HG02884 (cell line): ENCODE data around the gene S100A8.
"Not testable (repeated sequence)": the region's sequence is repeated elsewhere in the genome, so short reads cannot be mapped to it uniquely, and the experiment has no call there.

Source experiments
- ATAC-seq: cut with Tn5 transposase; IDR thresholded peaks from one replicate; pipeline ENCODE4 v1.9.1; 2021; ENCODE audit warnings: mild to moderate bottlenecking, moderate library complexity; ENCODE audit not compliant: unreplicated experiment

Gene S100A8

GRCh38 chr1:153417136-153417888 is 26.4 kb upstream of the S100A8 start:
- ATAC-seq, result no peak

- ATAC-seq, result no peak
Observed at GRCh38 chr1:153415850-153416570, 25.1 kb upstream of the S100A8 start, which contains the start of gene S100A7A. Gene S100A7A (plus strand): TSS chr1:153416520. CDS start chr1:153418083, 1,563 bp downstream.

- ATAC-seq, result not testable (repeated sequence)
Observed at GRCh38 chr1:153413961-153414360, 23.1 kb upstream of the S100A8 start.

GRCh38 chr1:153407274-153407673 is 16.4 kb upstream of the S100A8 start:
- not testable (repeated sequence) for ATAC-seq

GRCh38 chr1:153405825-153406599 is 15.1 kb upstream of the S100A8 start:
- not testable (repeated sequence) for ATAC-seq

- no peak for ATAC-seq
Observed at GRCh38 chr1:153404768-153405167, 13.9 kb upstream of the S100A8 start.

- no peak for ATAC-seq
Observed at GRCh38 chr1:153404086-153404635, 13.3 kb upstream of the S100A8 start.

GRCh38 chr1:153403421-153404085 is 12.7 kb upstream of the S100A8 start:
- no peak for ATAC-seq

GRCh38 chr1:153402226-153402625 is 11.4 kb upstream of the S100A8 start:
- ATAC-seq, result no peak

- no peak for ATAC-seq
Observed at GRCh38 chr1:153401461-153401860, 10.6 kb upstream of the S100A8 start.

GRCh38 chr1:153400244-153400643 is 9.4 kb upstream of the S100A8 start:
- no peak for ATAC-seq

GRCh38 chr1:153399401-153400055 is 8.7 kb upstream of the S100A8 start:
- ATAC-seq, result no peak

- ATAC-seq, result no peak
Observed at GRCh38 chr1:153397924-153398651, 7.2 kb upstream of the S100A8 start.

- ATAC-seq, result no peak
Observed at GRCh38 chr1:153397051-153397923, 6.4 kb upstream of the S100A8 start.

- no peak for ATAC-seq
Observed at GRCh38 chr1:153396461-153396860, 5.6 kb upstream of the S100A8 start.

GRCh38 chr1:153395776-153396175 is 4.9 kb upstream of the S100A8 start:
- no peak for ATAC-seq

GRCh38 chr1:153395136-153395685 is 4.3 kb upstream of the S100A8 start:
- ATAC-seq, result no peak

GRCh38 chr1:153394391-153394790 is 3.5 kb upstream of the S100A8 start:
- no peak for ATAC-seq
